PC-3 (cell line): ENCODE data around the gene ALDH7A1. TPM values are rescaled to one million over a fixed set of nuclear protein-coding genes. Genes with fewer than 3 reads are reported as not detected.

Experiments used
- ATAC-seq: fragments of 200-7000 bp; cut with Tn5 transposase; 2 replicates; pipeline ENCODE4 v1.9.1; 2020; ENCODE audit warnings: mild to moderate bottlenecking, moderate library complexity
- BruUV-seq: library from RNA; stranded (reverse); fragments of 400-500 nt; replicated peaks from 2 replicates; lab custom pipeline; 2021; lab: Mats Ljungman, UMichigan
- CTCF ChIA-PET: fragments of 300-600 bp; sonication (Branson Sonifier 250); formaldehyde crosslinking; loops from one replicate; lab custom pipeline; 2022; ENCODE audit warnings: antibody characterized with exemption; lab: Charles Lee
- POLR2A ChIA-PET: fragments of 300-600 bp; sonication (Branson Sonifier 250); formaldehyde crosslinking; loops from one replicate; lab custom pipeline; 2022; ENCODE audit warnings: antibody characterized with exemption; ENCODE audit not compliant: unreplicated experiment; lab: Charles Lee
- DNase-seq: peaks from one replicate; pipeline ENCODE4 v3.0.0-alpha.2; 2015
- H2AFZ ChIP-seq: fragments of 300-600 bp; sonication (generic); 2 replicates; pipeline ENCODE4 v1.6.0; 2016; ENCODE audit warnings: antibody characterized with exemption, low read length
- H3F3A ChIP-seq: fragments of 300-600 bp; sonication (generic); one replicate; pipeline ENCODE4 v1.6.0; 2017; ENCODE audit warnings: antibody characterized with exemption, low read length, control low read depth, mild to moderate bottlenecking; ENCODE audit not compliant: unreplicated experiment
- H3K27ac ChIP-seq: fragments of 300-600 bp; sonication (generic); 2 replicates; pipeline ENCODE4 v1.5.1; 2016; ENCODE audit warnings: mild to moderate bottlenecking, low read length
- H3K27me3 ChIP-seq: fragments of 300-600 bp; sonication (generic); 2 replicates; pipeline ENCODE4 v1.6.1; 2016; ENCODE audit warnings: low read length, mixed read lengths
- H3K36me3 ChIP-seq: fragments of 300-600 bp; sonication (generic); 2 replicates; pipeline ENCODE4 v1.6.1; 2016; ENCODE audit warnings: low read depth, mixed run types, low read length, mixed read lengths
- H3K4me1 ChIP-seq: fragments of 300-600 bp; sonication (generic); 2 replicates; pipeline ENCODE4 v1.5.1; 2016; ENCODE audit warnings: low read length; ENCODE audit not compliant: insufficient read depth
- H3K4me2 ChIP-seq: fragments of 300-600 bp; sonication (generic); 2 replicates; pipeline ENCODE4 v1.6.0; 2016; ENCODE audit warnings: low read length
- H3K4me3 ChIP-seq: fragments of 300-600 bp; sonication (generic); 2 replicates; pipeline ENCODE4 v1.5.1; 2016; ENCODE audit warnings: mild to moderate bottlenecking, low read length, mixed read lengths
- H3K79me2 ChIP-seq: fragments of 300-600 bp; sonication (generic); 2 replicates; pipeline ENCODE4 v1.6.1; 2017; ENCODE audit warnings: low read length, mixed read lengths
- H3K9ac ChIP-seq: fragments of 300-600 bp; sonication (generic); 2 replicates; pipeline ENCODE4 v1.6.0; 2016; ENCODE audit warnings: mild to moderate bottlenecking, low read length
- H3K9me2 ChIP-seq: fragments of 300-600 bp; sonication (generic); replicated peaks from 2 replicates; pipeline ENCODE4 v1.6.1; 2016; ENCODE audit warnings: mixed run types, low read length, mixed read lengths
- H3K9me3 ChIP-seq: fragments of 300-600 bp; sonication (generic); 2 replicates; pipeline ENCODE4 v1.6.1; 2016; ENCODE audit warnings: low read length, mixed read lengths
- H4K20me1 ChIP-seq: fragments of 300-600 bp; sonication (generic); 2 replicates; pipeline ENCODE4 v1.6.1; 2016; ENCODE audit warnings: low read length, mixed read lengths
- EZH2 ChIP-seq: fragments of 300-600 bp; sonication (generic); IDR thresholded peaks from one replicate; pipeline ENCODE4 v1.6.1; 2017; ENCODE audit warnings: antibody characterized with exemption, mild to moderate bottlenecking, low read length; ENCODE audit not compliant: unreplicated experiment
- EZH2phosphoT487 ChIP-seq: fragments of 300-600 bp; sonication (generic); IDR thresholded peaks from 2 replicates; pipeline ENCODE4 v1.6.1; 2018; ENCODE audit warnings: mild to moderate bottlenecking, antibody characterized with exemption, low read length, borderline replicate concordance
- intact Hi-C: fragments of 100-400 bp; cut with micrococcal nuclease; formaldehyde crosslinking; loops from 2 replicates; pipeline ENCODE4 v1.9.0; 2023
- total RNA-seq: library from RNA; depleted of rRNA; stranded (reverse); fragments of >200 nt; gene quantifications from 2 replicates; pipeline ENCODE4 v1.2.3, GENCODE V29; 2014
- TF ChIP-seq, protein P1 (sequence below): fragments of 300-600 bp; sonication (generic); conservative IDR thresholded peaks from 2 replicates; pipeline ENCODE4 v1.5.1; 2017; ENCODE audit warnings: antibody characterized with exemption, low read depth, mild to moderate bottlenecking, low read length

Gene ALDH7A1
- total RNA-seq, 1 experiment from 2014 or later, result 45.9 TPM

DNA sequence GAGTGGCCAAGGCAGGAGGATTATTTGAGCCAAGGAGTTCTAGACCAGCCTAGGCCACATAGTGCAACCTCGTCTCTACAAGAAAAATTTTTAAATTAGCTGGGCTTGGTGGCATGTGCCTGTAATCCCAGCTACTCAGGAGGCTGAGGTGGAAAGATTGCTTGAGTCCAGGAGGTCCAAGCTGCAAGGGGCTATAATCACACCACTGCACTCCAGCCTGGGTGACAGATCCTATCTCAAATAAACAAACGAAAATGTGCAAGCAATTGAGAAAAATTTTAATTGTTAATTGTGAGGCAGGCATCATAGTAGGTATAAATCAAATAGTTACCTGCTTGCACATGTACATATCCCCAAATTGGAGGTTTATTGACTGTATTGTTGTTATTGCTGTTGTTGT is 15.3 kb downstream of the ALDH7A1 start:
- no peak overlapping the region for H3K27ac ChIP-seq
- H3K9me3 ChIP-seq, result no peaks in the 10 kb centered on the region
- BruUV-seq, result no TSS peak
- H4K20me1 ChIP-seq, result no peaks in the 10 kb centered on the region
- H3K4me3 ChIP-seq, result no peak overlapping the region
- ChIA-PET POLR2A (interaction anchor here (0.7 kb wide), 1 partner anchor 14 kb away, joined by 5 read pairs; no protein-coding TSS in a partner anchor), CTCF (no interaction called here)
- no peak overlapping the region for H3K4me2 ChIP-seq
- intact Hi-C loops, result no loop called here
- no peak for DNase-seq
- no peaks in the 10 kb centered on the region for H3K9me2 ChIP-seq
- no peaks in the 10 kb centered on the region for H3K79me2 ChIP-seq
- H3K4me1 ChIP-seq, result no peaks in the 10 kb centered on the region
- no peak overlapping the region for H3K9ac ChIP-seq
- ATAC-seq, result no peak
- no peak for TF ChIP-seq EZH2phosphoT487
- TF ChIP-seq, protein P1, sequence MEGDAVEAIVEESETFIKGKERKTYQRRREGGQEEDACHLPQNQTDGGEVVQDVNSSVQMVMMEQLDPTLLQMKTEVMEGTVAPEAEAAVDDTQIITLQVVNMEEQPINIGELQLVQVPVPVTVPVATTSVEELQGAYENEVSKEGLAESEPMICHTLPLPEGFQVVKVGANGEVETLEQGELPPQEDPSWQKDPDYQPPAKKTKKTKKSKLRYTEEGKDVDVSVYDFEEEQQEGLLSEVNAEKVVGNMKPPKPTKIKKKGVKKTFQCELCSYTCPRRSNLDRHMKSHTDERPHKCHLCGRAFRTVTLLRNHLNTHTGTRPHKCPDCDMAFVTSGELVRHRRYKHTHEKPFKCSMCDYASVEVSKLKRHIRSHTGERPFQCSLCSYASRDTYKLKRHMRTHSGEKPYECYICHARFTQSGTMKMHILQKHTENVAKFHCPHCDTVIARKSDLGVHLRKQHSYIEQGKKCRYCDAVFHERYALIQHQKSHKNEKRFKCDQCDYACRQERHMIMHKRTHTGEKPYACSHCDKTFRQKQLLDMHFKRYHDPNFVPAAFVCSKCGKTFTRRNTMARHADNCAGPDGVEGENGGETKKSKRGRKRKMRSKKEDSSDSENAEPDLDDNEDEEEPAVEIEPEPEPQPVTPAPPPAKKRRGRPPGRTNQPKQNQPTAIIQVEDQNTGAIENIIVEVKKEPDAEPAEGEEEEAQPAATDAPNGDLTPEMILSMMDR, result no peak
- TF ChIP-seq EZH2, result no peak
- peaks cover 21% of the 10 kb centered on the region for H3K36me3 ChIP-seq
- H2AFZ ChIP-seq, result no peak overlapping the region
- no peaks in the 10 kb centered on the region for H3F3A ChIP-seq
- H3K27me3 ChIP-seq, result no peaks in the 10 kb centered on the region

- no peak for ATAC-seq
- Histone ChIP-seq H3K27ac (no peak overlapping the region), H2AFZ (no peak overlapping the region), H3K4me2 (no peak overlapping the region), H3K9me2 (no peaks in the 10 kb centered on the region), H3K4me1 (no peaks in the 10 kb centered on the region), H4K20me1 (no peaks in the 10 kb centered on the region), H3K36me3 (peaks cover 20% of the 10 kb centered on the region), H3K79me2 (no peaks in the 10 kb centered on the region), H3K27me3 (no peaks in the 10 kb centered on the region), H3K9me3 (no peaks in the 10 kb centered on the region), H3F3A (no peaks in the 10 kb centered on the region), H3K4me3 (no peak overlapping the region), H3K9ac (no peak overlapping the region)
- no peak for DNase-seq
- CTCF ChIA-PET, result no interaction called here
- POLR2A ChIA-PET, result no interaction called here
- no peak for TF ChIP-seq EZH2
- TF ChIP-seq EZH2phosphoT487, result no peak
- TF ChIP-seq, protein P1, result no peak
- no TSS peak for BruUV-seq
- intact Hi-C loops, result no loop called here
These were observed 17.6 kb downstream of the ALDH7A1 start for GRCh38 chr5:126577415-126577814.

- Histone ChIP-seq H4K20me1 (no peaks in the 10 kb centered on the region), H3K27me3 (no peaks in the 10 kb centered on the region), H3K4me3 (no peak overlapping the region), H3K9me2 (no peaks in the 10 kb centered on the region), H2AFZ (no peak overlapping the region), H3K9ac (no peak overlapping the region), H3K9me3 (no peaks in the 10 kb centered on the region), H3K27ac (no peak overlapping the region), H3K4me1 (no peaks in the 10 kb centered on the region), H3F3A (no peaks in the 10 kb centered on the region), H3K4me2 (no peak overlapping the region), H3K36me3 (peaks cover 18% of the 10 kb centered on the region), H3K79me2 (no peaks in the 10 kb centered on the region)
- ChIA-PET POLR2A (no interaction called here), CTCF (no interaction called here)
- DNase-seq, result no peak
- no TSS peak for BruUV-seq
- ATAC-seq, result no peak
- intact Hi-C loops, result no loop called here
- TF ChIP-seq, protein P1, result no peak
- TF ChIP-seq EZH2 (no peak), EZH2phosphoT487 (no peak)
These were observed 18.0 kb downstream of the ALDH7A1 start for GRCh38 chr5:126576974-126577373.
